Esophagus muscularis mucosa (tissue), 4 donors: Measurements from ENCODE around the gene FAM3C. TPM values are rescaled to one million over a fixed set of nuclear protein-coding genes. Genes with fewer than 3 reads are reported as not detected.
"Not testable (repeated sequence)": the region's sequence is repeated elsewhere in the genome, so short reads cannot be mapped to it uniquely, and the experiment has no call there.

Experiments used
- DNase-seq: peaks from one replicate; pipeline ENCODE4 v3.0.0-alpha.2; 2017; ENCODE audit errors: extremely low spot score
- H3K27ac ChIP-seq, 4 donors: fragments of 200-600 bp; sonication (generic); replicated peaks in 1 of 4; 1 replicate in 3 of 4; 2 replicates in 1 of 4; pipeline ENCODE4 v1.5.1; 2016 to 2019; ENCODE audit warnings: mild to moderate bottlenecking in 1 of 4
- H3K27me3 ChIP-seq, 4 donors: fragments of 200-600 bp; sonication (generic); one replicate each; pipeline versions ENCODE4 v1.5.1 to v1.6.0; 2016 to 2019
- H3K36me3 ChIP-seq, 4 donors: fragments of 200-600 bp; sonication (generic); one replicate each; pipeline ENCODE4 v1.5.1; 2016 to 2019
- H3K4me1 ChIP-seq, 4 donors: fragments of 200-600 bp; sonication (generic); one replicate each; pipeline ENCODE4 v1.5.1; 2016 to 2019
- H3K4me3 ChIP-seq, 4 donors: fragments of 200-600 bp; sonication (generic); 1 replicate in 2 of 4; 2 replicates in 2 of 4; pipeline ENCODE4 v1.5.1; 2016 to 2019; ENCODE audit warnings: mild to moderate bottlenecking in 4 of 4, moderate library complexity in 1 of 4
- H3K9me3 ChIP-seq, 4 donors: fragments of 200-600 bp; sonication (generic); 1 replicate in 3 of 4; 2 replicates in 1 of 4; pipeline ENCODE4 v1.5.1; 2016 to 2019
- CTCF ChIP-seq, 3 experiments: fragments of 200-600 bp in 2 of 3; fragments of 450-650 bp in 1 of 3; sonication (generic) in 2 of 3; IDR thresholded peaks; one replicate each; pipeline ENCODE4 v1.5.1; 2017 to 2019; ENCODE audit warnings: antibody characterized with exemption in 3 of 3, mild to moderate bottlenecking in 2 of 3, moderate library complexity in 1 of 3
- EP300 ChIP-seq: sonication (generic); formaldehyde crosslinking; IDR thresholded peaks from one replicate; pipeline ENCODE4 v1.6.1; 2017; ENCODE audit warnings: antibody characterized with exemption
- POLR2A ChIP-seq: fragments of 450-650 bp; IDR thresholded peaks from one replicate; pipeline ENCODE4 v1.6.1; 2017; ENCODE audit warnings: antibody characterized with exemption, moderate library complexity, mild to moderate bottlenecking, low read depth
- POLR2AphosphoS5 ChIP-seq, 2 donors: sonication (generic); formaldehyde crosslinking; IDR thresholded peaks; one replicate each; pipeline ENCODE4 v1.6.1; 2017; ENCODE audit warnings: antibody characterized with exemption in 2 of 2
- WGBS: methylation state at CpG from one replicate; pipeline ENCODE4 v1.1.5; 2018; 5-methylcytosine and 5-hydroxymethylcytosine counted together
- intact Hi-C: fragments of 100-400 bp; cut with DNase I; formaldehyde crosslinking; loops from one replicate; pipeline ENCODE4 v1.15.1; 2023
- total RNA-seq, 4 donors: library from RNA; depleted of rRNA; stranded (reverse); fragments of >200 nt; gene quantifications; one replicate each; pipeline versions ENCODE4 v1.1.0 to v1.2.1, GENCODE V29; 2016

The FAM3C gene
- total RNA-seq = 10 to 100 TPM; 26.6 to 41.9 (median 30.7) TPM

- Histone ChIP-seq H3K9me3 (no peaks in the 10 kb centered on the region), H3K4me3 (peak within 1 kb of the TSS; percentile 79 to 99 (median 96)), H3K27me3 (no peaks in the 10 kb centered on the region), H3K27ac (peak within 1 kb of the TSS; percentile 84 to 90 (median 87)), H3K36me3 (no peaks in the 10 kb centered on the region), H3K4me1 (peaks cover 5 to 24% (median 9%) of the 10 kb centered on the region in 4 donors)
- intact Hi-C loops = loop anchor here (1.0 kb wide), 1 partner anchor 11 kb away; no protein-coding TSS in a partner anchor
- WGBS = 1% methylated on average over 11 of the region's 85 CpGs
- TF ChIP-seq POLR2A = peak; percentile 26
- no peak for TF ChIP-seq EP300
- TF ChIP-seq POLR2AphosphoS5 (IDR thresholded peaks at IDR 0.05) = peak; percentile 77 to 93
- TF ChIP-seq CTCF (IDR thresholded peaks at IDR 0.05) = peak; percentile 95 to 98 (median 96)
- DNase-seq = peak; percentile 94
Measured at GRCh38 chr7:121395961-121396757, at the start of gene FAM3C. Gene FAM3C (minus strand): TSS chr7:121396308. CDS start chr7:121382969, 13,339 bp downstream.

GRCh38 chr7:121442845-121443244, 46.7 kb upstream of the FAM3C start:
- intact Hi-C loops = no loop called here
- H3K27ac ChIP-seq = no peak overlapping the region
- TF ChIP-seq EP300 (no peak), POLR2AphosphoS5 (IDR thresholded peaks at IDR 0.05) (no peak), CTCF (IDR thresholded peaks at IDR 0.05) (no peak), POLR2A (no peak)
- H3K9me3 ChIP-seq = no peaks in the 10 kb centered on the region
- DNase-seq = no peak
- peaks cover 9 to 25% (median 10%) of the 10 kb centered on the region in 4 donors for H3K4me1 ChIP-seq
- no peaks in the 10 kb centered on the region for H3K27me3 ChIP-seq
- no peaks in the 10 kb centered on the region for H3K36me3 ChIP-seq
- 86% methylated on average over 2 of the region's 2 CpGs for WGBS
- H3K4me3 ChIP-seq = no peak overlapping the region

GRCh38 chr7:121440857-121441503, 44.9 kb upstream of the FAM3C start:
- H3K27me3 ChIP-seq = no peaks in the 10 kb centered on the region
- H3K27ac ChIP-seq = peak overlapping the region in 1 of 4 donors; percentile 13
- TF ChIP-seq CTCF (IDR thresholded peaks at IDR 0.05) = no peak
- no peak for TF ChIP-seq POLR2AphosphoS5 (IDR thresholded peaks at IDR 0.05)
- DNase-seq = no peak
- no peaks in the 10 kb centered on the region for H3K9me3 ChIP-seq
- no peaks in the 10 kb centered on the region for H3K36me3 ChIP-seq
- intact Hi-C loops = no loop called here
- peak overlapping the region in 1 of 4 donors; percentile 14 for H3K4me3 ChIP-seq
- H3K4me1 ChIP-seq = peaks cover 6 to 16% (median 15%) of the 10 kb centered on the region in 4 donors
- WGBS = 88% methylated on average over 18 of the region's 18 CpGs

- intact Hi-C loops, H3K27me3 ChIP-seq, DNase-seq, H3K9me3 ChIP-seq, H3K36me3 ChIP-seq: not testable (repeated sequence)
- Histone ChIP-seq H3K4me3 (peak overlapping the region; percentile 22 to 35 (median 27)), H3K27ac (peak overlapping the region in 3 of 4 donors; percentile 19 to 32 (median 21)), H3K4me1 (peaks cover 6 to 16% (median 15%) of the 10 kb centered on the region in 4 donors)
- 23% methylated on average over 11 of the region's 12 CpGs for WGBS
- peak in 1 of 2 donors; percentile 13 for TF ChIP-seq POLR2AphosphoS5 (IDR thresholded peaks at IDR 0.05)
- peak in 2 of 3 experiments; percentile 10 to 24 for TF ChIP-seq CTCF (IDR thresholded peaks at IDR 0.05)
Measured at GRCh38 chr7:121438043-121438955, 42.2 kb upstream of the FAM3C start.
